ENCODE measurements around the gene B3GNT3.

B3GNT3 gene

DNA sequence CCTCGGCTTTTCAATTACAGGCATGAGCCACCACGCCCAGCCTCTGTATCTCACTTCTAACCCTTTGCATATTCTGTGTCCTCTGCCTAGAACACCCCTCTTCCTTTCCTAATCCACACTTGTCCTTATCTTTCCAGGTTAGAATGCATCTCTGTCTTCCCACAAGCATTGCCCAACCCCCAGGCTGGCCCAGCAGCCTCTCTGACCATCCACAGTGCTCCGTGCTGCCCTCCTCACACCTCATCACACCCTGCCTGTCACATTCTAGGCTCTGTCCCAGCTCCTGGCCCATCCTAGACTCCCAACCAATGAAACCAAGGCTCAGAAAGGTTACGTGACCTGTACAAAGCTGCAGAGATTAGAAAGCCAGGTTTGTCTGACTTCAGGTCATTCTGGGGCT, 41.6 kb downstream of the B3GNT3 start:
- TF ChIP-seq, protein P1, sequence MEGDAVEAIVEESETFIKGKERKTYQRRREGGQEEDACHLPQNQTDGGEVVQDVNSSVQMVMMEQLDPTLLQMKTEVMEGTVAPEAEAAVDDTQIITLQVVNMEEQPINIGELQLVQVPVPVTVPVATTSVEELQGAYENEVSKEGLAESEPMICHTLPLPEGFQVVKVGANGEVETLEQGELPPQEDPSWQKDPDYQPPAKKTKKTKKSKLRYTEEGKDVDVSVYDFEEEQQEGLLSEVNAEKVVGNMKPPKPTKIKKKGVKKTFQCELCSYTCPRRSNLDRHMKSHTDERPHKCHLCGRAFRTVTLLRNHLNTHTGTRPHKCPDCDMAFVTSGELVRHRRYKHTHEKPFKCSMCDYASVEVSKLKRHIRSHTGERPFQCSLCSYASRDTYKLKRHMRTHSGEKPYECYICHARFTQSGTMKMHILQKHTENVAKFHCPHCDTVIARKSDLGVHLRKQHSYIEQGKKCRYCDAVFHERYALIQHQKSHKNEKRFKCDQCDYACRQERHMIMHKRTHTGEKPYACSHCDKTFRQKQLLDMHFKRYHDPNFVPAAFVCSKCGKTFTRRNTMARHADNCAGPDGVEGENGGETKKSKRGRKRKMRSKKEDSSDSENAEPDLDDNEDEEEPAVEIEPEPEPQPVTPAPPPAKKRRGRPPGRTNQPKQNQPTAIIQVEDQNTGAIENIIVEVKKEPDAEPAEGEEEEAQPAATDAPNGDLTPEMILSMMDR (IDR thresholded peaks at IDR 0.05; ENCODE audit: insufficient read depth, low read length, missing control alignments), result no peak
- CTCF ChIA-PET, result no interaction called here
- POLR2A ChIA-PET, result no interaction called here

DNA sequence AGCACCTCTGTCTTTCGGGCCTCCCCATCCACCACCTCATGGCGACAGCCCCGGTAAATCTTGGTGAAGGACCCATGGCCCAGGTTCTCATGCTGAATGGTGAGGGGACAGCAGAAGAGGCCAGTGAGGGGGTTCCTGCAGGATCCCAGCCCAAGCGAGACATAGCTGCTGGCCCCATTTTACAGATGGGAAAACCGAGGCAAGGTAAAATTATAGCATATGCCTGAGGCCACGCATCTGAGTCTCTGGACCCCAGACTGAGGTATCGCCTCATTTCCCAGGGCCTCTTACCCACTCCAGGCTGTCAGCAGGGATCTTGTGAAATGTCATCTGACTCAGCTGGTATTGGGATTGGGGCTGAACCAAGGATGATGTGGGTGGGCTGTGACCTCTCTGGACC, 43.0 kb downstream of the B3GNT3 start:
- no peak for DNase-seq (ENCODE audit: low read depth, low spot score)
- POLR2A ChIA-PET, result no interaction called here
- H3K4me3 ChIP-seq (ENCODE audit: low read depth, low read length), result no peak overlapping the region
- CTCF ChIA-PET, result no interaction called here
- TF ChIP-seq, protein P1 (IDR thresholded peaks at IDR 0.05; ENCODE audit: insufficient read depth, low read length, missing control alignments), result no peak

More for the DNA sequence above, 41.6 kb downstream of the B3GNT3 start:
- H3K4me3 ChIP-seq (ENCODE audit: low read depth, low read length), result no peak overlapping the region
- DNase-seq (ENCODE audit: low read depth, low spot score), result no peak

DNA sequence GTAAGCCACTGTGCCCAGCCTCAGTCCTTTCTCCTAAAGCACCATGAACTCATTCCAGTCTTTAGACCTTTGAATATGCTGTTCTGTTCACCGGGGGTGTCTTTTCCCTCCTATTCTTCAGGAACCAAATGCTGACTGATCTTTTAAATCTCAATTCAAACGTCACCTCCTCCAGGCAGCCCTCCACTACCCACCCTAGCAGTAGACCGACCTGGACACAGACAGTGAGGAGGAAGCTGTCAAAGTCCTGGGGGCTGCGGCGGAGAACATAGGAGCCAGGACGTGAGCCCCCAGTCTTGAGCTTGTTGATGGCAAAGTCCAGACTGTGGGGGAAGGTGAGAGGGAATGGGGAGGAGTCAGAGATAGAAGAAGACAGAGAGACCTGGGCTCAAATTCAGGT, 45.1 kb downstream of the B3GNT3 start:
- DNase-seq (ENCODE audit: low read depth, low spot score), result no peak
- TF ChIP-seq, protein P1 (IDR thresholded peaks at IDR 0.05; ENCODE audit: insufficient read depth, low read length, missing control alignments), result no peak
- no peak overlapping the region for H3K4me3 ChIP-seq (ENCODE audit: low read depth, low read length)
- CTCF ChIA-PET, result interaction anchor here (1.8 kb wide), 1 partner anchor 19 kb away, joined by 4 read pairs; the partner anchor contains the start of gene RPL18A
- POLR2A ChIA-PET, result no interaction called here

DNA sequence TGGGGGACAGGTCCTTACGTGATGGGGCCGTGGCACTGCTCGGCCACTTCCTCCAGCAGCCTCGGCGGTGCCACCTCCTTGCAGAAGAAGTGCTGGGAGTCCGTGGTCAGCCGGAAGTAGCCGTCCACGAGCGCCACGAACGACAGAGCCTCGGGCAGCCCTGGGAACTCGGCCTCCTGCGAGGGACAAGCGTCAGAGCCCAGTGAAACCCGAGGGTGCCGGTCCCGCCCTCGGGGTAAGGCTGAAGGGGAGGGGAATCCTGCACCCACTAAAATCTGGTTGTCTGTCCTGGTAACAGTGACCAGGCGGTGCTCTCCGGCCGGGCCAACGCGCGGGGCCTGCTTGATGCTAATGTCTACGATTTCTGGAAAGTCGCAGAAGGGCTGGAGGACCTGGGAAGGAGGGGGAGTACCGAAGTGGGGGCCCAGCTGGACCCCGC, 46.5 kb downstream of the B3GNT3 start:
- POLR2A ChIA-PET, result no interaction called here
- no peak overlapping the region for H3K4me3 ChIP-seq (ENCODE audit: low read depth, low read length)
- no peak for DNase-seq (ENCODE audit: low read depth, low spot score)
- TF ChIP-seq, protein P1 (IDR thresholded peaks at IDR 0.05; ENCODE audit: insufficient read depth, low read length, missing control alignments), result no peak
- CTCF ChIA-PET, result no interaction called here

DNA sequence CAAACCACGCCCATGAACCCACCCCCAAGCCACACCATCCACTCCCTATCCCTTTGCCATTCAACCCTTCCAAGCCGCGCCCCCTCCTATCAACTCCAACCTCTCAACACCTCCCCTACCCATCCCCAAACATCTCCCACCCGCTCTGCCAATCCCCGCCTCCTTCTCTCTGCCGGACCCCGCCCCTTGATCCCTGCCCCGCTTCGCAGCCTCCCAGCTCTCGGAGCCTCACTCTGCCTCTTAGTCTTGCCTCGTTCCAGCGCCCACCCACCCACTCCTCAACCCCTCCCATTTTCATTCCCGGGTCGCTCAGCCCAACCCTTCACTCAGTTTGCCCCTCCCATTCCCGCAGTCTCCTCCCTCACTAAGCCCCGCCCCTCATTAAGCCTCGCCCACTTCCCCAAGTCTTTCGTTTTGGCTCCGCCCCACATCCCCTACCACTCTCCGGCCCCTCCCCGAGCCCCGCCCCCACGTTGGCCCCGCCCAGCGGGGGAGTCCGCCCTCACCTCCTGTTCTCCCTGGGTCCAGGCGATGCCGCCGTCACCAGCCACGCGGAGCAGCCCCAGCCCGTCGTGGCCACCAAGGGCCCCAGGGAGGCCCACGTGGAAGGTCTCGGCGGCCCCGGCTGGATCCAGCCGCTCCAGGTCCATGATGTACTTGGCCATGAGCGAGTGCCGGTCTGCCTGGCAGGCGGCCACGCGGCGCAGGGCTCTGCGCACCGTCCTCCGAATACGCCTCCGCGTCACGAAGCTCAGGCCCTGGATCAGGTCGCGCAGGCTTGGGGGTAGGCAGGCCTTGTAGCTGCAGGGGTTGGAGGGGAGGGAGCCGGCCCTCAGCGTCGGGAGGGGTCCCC, 47.1 kb downstream of the B3GNT3 start:
- ChIA-PET CTCF (interaction anchor here (1.2 to 2.3 kb wide), 2 partner anchors 9 to 17 kb away, joined by 4 to 7 read pairs; partner anchors contain the start of gene RPL18A), POLR2A (no interaction called here)
- TF ChIP-seq, protein P1 (IDR thresholded peaks at IDR 0.05; ENCODE audit: insufficient read depth, low read length, missing control alignments), result no peak
- DNase-seq (ENCODE audit: low read depth, low spot score), result no peak
- peak overlapping the region; percentile 46 for H3K4me3 ChIP-seq (ENCODE audit: low read depth, low read length)

DNA sequence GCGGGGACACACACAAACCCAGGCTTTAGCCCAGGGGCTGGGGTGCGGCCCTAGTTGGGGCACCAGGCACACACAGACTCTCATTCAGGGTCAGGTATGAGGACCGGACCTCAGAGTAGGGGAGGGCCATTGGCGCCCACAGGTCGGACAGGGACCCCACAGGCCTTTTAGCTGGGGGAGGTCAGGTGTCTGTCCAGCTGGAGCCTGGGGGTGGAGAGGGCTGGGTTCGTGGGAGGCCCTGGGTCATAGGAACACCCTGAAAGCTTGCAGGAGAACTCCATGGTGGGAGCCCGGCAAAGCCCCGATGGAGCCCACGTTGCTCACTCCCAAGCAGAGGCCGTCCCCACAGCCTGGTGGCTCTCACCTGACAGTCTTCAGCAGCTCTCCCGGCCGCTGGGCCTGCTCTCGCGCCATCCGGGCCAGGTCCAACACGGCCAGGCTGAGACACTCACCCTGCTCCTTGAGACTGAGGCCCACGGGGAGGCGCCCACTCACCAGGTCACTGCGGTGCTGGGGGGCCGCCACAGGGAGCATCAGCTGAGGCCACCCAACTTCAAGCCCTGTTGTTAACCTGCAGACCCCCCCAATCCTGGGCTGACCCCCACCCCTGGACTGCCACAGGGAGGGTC, 47.8 kb downstream of the B3GNT3 start:
- DNase-seq (ENCODE audit: low read depth, low spot score), result no peak
- CTCF ChIA-PET, result interaction anchor here (1.2 to 2.3 kb wide), 2 partner anchors 10 to 17 kb away, joined by 4 to 7 read pairs; partner anchors contain the start of gene RPL18A
- TF ChIP-seq, protein P1 (IDR thresholded peaks at IDR 0.05; ENCODE audit: insufficient read depth, low read length, missing control alignments), result no peak
- H3K4me3 ChIP-seq (ENCODE audit: low read depth, low read length), result peak overlapping the region; percentile 46
- POLR2A ChIA-PET, result no interaction called here

Measured in AG04449 (cell line).